Glomerular endothelial cell (primary cell): ENCODE data around the gene RNF180. TPM values are rescaled to one million over a fixed set of nuclear protein-coding genes. Genes with fewer than 3 reads are reported as not detected.
"Not testable (repeated sequence)": the region's sequence is repeated elsewhere in the genome, so short reads cannot be mapped to it uniquely, and the experiment has no call there.

Source experiments
- DNase-seq: peaks from one replicate; pipeline ENCODE4 v3.0.0-alpha.2; 2011; ENCODE audit warnings: low read depth, low spot score; ENCODE audit errors: extremely low read depth
- total RNA-seq: library from RNA; depleted of rRNA; stranded (reverse); fragments of >200 nt; gene quantifications from 2 replicates; pipeline ENCODE4 v1.2.3, GENCODE V29; 2015

Gene RNF180
- total RNA-seq, 1 donor from 2014 or later, result 10.3 TPM

DNA sequence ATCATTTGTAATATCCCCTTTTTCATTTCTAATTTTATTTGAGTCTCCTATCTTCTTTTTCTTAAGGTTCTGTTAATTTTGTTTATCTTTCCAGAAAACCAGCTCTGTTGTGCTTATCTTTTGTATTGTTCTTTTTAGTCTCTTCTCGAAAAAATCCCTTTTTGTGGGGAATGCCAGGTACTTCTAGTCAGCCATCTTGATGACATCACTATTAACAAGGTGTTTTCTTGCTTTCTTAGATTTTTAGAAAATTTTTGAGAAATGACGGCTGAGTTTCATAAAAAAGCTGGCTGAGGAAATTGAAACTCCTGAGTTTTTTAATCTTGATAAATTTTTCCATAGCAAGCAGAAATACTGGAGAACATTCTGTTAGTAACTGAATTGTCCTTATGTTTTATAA, 10.7 kb downstream of the RNF180 start:
- DNase-seq, result no peak

- DNase-seq, result peak; percentile 25
Observed at GRCh38 chr5:64180661-64181343, 15.2 kb downstream of the RNF180 start.

GRCh38 chr5:64181440-64181839, 15.8 kb downstream of the RNF180 start:
- DNase-seq, result no peak

- no peak for DNase-seq
Observed at GRCh38 chr5:64183956-64184355, 18.3 kb downstream of the RNF180 start.

DNA sequence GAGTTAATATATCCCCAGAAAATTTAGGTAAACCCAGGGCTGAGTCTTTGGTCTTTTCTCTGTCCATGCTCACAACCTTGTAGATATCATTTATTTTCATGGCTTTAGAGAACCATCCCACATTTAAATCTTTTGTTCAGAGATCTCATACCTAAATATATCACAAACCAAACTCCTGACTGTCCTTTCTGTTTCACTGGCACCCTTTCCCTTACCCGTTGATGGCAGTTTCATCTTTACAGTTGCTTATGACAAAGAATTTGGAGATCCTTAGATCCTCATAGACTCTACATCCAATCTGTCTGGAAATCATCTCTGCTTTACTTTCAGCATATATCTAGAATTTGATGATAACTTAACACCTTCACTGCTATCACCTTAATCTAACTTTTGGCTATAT, 19.2 kb downstream of the RNF180 start:
- DNase-seq, result no peak

GRCh38 chr5:64188776-64189175, 23.1 kb downstream of the RNF180 start:
- DNase-seq, result no peak

DNA sequence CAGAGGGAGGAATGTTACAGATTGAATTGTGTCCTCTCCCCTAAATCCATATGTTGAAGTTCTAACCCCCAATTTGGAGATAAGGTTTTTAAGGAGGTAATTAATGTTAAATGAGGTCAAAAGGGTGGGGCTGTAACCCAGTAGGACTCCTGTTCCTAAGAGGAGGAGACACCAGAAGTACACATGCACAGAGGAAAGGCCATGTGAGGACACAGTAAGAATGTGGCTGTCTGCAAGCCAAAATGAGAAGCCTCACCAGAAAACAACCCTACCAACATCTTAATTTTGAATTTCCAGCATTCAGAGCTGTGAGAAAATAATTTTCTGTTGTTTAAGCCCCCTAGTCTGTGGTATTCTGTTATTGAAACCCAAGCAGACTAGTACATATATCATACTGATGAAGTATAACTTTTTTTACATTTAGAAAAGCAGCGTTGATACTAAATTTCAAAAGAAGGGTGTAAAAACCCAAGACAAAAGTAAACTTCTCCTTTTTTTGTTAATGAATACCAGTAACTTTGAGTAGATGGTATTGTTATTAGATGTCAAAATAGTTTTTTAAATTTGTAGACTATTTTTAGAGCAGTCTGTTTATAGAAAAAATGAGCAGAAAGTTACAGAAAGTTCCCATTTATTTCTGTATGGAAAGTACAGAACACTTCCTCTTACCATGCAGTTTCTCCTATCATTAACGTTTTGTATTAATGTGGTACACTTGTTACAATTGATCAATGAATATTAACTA, 25.1 kb downstream of the RNF180 start:
- DNase-seq, result no peak

GRCh38 chr5:64195981-64196380, 30.3 kb downstream of the RNF180 start:
- DNase-seq, result no peak

- no peak for DNase-seq
Observed at GRCh38 chr5:64199425-64199824, 33.8 kb downstream of the RNF180 start.

GRCh38 chr5:64201996-64202395, 36.4 kb downstream of the RNF180 start:
- DNase-seq, result no peak

DNA sequence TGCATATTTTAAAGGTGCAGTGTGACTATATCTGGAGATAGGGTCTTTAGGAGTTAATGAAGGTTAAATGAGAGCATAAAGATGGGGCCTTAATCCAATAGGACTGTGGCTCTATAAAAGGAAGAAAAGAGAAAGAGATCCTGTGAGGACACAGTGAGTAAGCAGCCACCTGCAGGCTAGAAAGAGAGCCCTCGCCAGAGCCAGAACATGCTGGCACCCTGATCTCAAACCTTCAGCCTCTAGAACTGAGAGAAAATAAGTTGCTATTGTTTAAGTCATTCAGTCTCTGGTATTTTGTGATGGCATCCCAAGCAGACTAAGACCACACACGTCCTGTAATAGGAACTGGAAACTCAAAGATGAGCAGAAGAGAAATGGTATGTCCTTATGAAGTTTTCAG, 41.0 kb downstream of the RNF180 start:
- no peak for DNase-seq

DNA sequence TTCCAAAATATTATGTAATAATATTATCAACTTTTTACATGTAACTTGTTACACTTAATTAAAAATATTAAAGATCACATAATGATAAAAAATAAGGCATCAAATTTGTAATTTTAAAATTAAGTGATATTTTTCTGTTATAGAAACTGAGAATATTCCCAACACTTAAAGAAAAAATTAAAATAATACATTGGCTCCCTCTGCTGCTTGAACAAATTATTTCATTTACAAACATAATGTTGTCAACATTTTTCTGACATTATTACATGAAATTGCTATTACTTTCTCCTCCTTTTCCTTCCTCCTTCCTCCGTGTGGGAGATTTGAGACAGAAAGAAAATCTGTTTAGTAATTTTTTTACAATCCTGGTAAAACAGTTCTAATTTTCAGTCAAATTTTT, 42.3 kb downstream of the RNF180 start:
- DNase-seq, result no peak

DNA sequence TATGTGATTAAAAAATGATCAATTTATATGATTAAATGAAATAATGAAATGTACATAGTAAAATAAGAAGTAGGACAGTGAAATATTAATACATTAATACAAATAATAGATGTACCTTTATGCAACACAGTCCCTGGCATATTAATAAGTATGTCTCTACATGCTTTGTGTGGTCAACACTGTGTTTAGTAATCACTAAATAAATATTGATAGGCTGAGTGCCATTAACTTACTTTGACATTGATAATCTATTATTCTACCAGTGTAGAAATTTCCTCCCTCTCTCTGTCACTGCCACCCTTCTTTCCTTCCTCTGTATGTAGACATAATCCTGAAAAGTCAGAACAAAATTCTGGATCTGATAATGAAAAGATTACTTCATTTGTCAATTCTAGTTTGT, 43.7 kb downstream of the RNF180 start:
- DNase-seq, result no peak

DNA sequence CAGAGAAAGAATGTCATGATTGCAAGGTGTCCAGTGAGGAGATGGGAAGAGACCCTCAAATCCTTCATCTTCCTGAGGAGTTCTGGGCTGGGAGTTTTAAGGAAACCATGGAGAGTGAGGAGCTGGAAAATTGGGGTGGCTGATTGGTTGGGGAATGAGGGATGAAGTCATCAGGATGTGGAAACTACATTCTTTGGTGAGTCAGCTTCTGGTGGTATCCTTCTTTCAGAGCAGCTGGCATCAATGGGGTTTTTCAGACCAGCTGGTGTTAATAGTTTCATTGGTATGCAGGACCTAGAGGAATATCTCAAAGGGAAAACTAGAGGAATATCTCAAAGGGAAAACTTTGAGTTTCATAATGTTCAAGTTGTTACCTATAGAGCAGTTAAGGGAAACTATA, 45.2 kb downstream of the RNF180 start:
- DNase-seq, result peak; percentile 57

DNA sequence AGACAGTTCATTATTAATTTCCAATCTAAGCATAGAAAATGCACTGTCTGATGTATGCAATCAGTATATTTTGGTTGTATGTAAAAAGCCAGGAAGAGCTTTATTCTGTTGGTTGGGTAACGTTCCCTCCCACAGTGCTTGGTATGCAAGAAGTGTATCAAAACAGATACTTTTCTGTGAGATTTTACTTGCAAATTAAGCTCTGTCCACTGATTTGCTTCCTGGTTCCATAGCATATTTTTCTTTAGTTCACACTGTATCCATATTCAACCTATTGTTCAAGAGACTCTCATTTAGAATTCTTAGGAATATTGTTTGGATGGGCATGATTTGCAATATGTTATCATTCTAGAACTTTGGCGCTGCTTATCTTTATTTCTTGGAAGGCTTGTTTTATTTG, 47.4 kb downstream of the RNF180 start:
- DNase-seq, result no peak

- no peak for DNase-seq
Observed at GRCh38 chr5:64213531-64213930, 47.9 kb downstream of the RNF180 start.

- no peak for DNase-seq
Observed at GRCh38 chr5:64214132-64214531, 48.5 kb downstream of the RNF180 start.

DNA sequence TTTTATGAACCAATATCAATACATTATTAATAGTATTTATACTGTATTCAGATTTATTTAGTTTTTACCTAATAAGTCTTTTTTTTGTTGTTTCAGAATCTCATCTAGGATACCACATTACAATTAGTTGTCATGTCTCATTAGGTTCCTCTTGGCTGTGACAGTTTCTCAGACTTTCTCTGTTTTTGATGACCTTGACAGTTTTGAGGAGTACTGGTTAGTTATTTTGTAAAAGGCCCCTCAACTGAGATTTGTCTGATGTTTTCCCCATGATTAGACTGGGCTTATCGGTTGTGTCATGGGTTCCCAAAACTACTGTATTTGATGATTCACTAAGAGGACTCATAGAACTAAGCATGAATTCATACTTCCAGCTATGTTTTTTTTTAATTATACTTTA, 56.3 kb downstream of the RNF180 start:
- DNase-seq, result no peak

GRCh38 chr5:64225286-64225981, 59.8 kb downstream of the RNF180 start:
- not testable (repeated sequence) for DNase-seq

DNA sequence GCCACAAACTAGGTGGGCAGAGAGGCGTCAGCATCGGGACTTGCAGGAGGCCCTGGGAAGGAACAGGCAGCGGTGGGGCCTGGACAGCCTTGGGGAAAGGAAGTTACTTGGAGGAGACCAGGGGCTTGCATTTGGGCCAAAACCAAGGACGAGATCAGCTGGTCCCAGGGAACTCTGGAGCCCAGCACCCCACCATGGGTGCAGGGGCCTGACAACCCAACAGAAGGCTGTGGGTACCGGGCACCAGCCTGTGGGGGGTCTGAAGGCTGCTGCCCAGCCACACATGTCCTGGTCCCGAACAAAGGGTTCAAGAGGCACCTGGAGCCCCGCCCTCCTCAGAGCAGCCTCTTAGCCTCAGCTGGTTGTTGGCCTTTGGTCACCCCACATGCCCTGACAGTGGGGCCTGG, 61.5 kb downstream of the RNF180 start:
- DNase-seq, result not testable (repeated sequence)

- no peak for DNase-seq
Observed at GRCh38 chr5:64229163-64229774, 63.6 kb downstream of the RNF180 start.
